Panc1 (cell line): ENCODE measurements around the gene FES. TPM values are rescaled to one million over a fixed set of nuclear protein-coding genes. Genes with fewer than 3 reads are reported as not detected.

Experiments
- ATAC-seq: fragments of 200-7000 bp; cut with Tn5 transposase; 2 replicates; pipeline ENCODE4 v1.9.1; 2020; ENCODE audit warnings: mild to moderate bottlenecking, moderate library complexity
- BruUV-seq: library from RNA; stranded (reverse); fragments of 400-500 nt; replicated peaks from 2 replicates; lab custom pipeline; 2021; lab: Mats Ljungman, UMichigan
- CTCF ChIA-PET: fragments of 300-600 bp; sonication (Branson Sonifier 250); formaldehyde crosslinking; loops from one replicate; lab custom pipeline; 2022; ENCODE audit warnings: antibody characterized with exemption; lab: Charles Lee
- POLR2A ChIA-PET: fragments of 300-600 bp; sonication (Branson Sonifier 250); formaldehyde crosslinking; loops from one replicate; lab custom pipeline; 2022; ENCODE audit warnings: antibody characterized with exemption; lab: Charles Lee
- DNase-seq: peaks from one replicate; pipeline ENCODE4 v3.0.0-alpha.2; 2010; ENCODE audit warnings: low read depth, low spot score
- H3K27ac ChIP-seq: 2 replicates; pipeline ENCODE4 v1.5.1; 2011; ENCODE audit warnings: mild to moderate bottlenecking, low read length, inconsistent platforms
- H3K27me3 ChIP-seq: fragments of 200-500 bp; sonication (Bioruptor generic); 2 replicates; pipeline ENCODE4 v1.6.0; 2014; ENCODE audit warnings: low read length, inconsistent platforms; ENCODE audit not compliant: control insufficient read depth, insufficient read depth
- H3K36me3 ChIP-seq: fragments of 200-500 bp; sonication (Bioruptor generic); 2 replicates; pipeline ENCODE4 v1.5.1; 2014; ENCODE audit warnings: inconsistent platforms, mild to moderate bottlenecking, low read length, moderate library complexity; ENCODE audit not compliant: control insufficient read depth, insufficient read depth
- H3K4me1 ChIP-seq: 2 replicates; pipeline ENCODE4 v1.5.1; 2011; ENCODE audit warnings: inconsistent platforms, mild to moderate bottlenecking, low read length, moderate library complexity; ENCODE audit not compliant: control insufficient read depth, insufficient read depth
- H3K4me3 ChIP-seq, 2 experiments: 2 replicates each; pipeline ENCODE4 v1.5.1; 2011 to 2012; ENCODE audit warnings: low read depth in 2 of 2, low read length in 2 of 2, mild to moderate bottlenecking in 2 of 2, inconsistent platforms in 1 of 2, moderate library complexity in 1 of 2
- H3K9me3 ChIP-seq: fragments of 200-500 bp; sonication (Bioruptor generic); 2 replicates; pipeline ENCODE4 v1.5.1; 2014; ENCODE audit warnings: low read depth, mild to moderate bottlenecking, inconsistent platforms, low read length, moderate library complexity; ENCODE audit not compliant: control insufficient read depth, insufficient read depth
- POLR2AphosphoS5 ChIP-seq: IDR thresholded peaks from 2 replicates; pipeline ENCODE4 v1.6.1; 2012; ENCODE audit warnings: mild to moderate bottlenecking, low read depth, low read length, moderate library complexity
- SIN3A ChIP-seq: IDR thresholded peaks from 2 replicates; pipeline ENCODE4 v1.6.1; 2012; ENCODE audit warnings: low read depth, mild to moderate bottlenecking, low read length, moderate library complexity, borderline replicate concordance; ENCODE audit not compliant: insufficient read depth
- TCF7L2 ChIP-seq: IDR thresholded peaks from 2 replicates; pipeline ENCODE4 v1.6.1; 2011; ENCODE audit warnings: mild to moderate bottlenecking, low read depth, low read length, inconsistent platforms
- in situ Hi-C: cut with HindIII; loops from 2 replicates; pipeline ENCODE4 v1.10.0; 2016; ENCODE audit warnings: low sequenced_read_pairs, low pct_unique_long_range_greater_than_20kb
- intact Hi-C: fragments of 100-400 bp; cut with micrococcal nuclease; formaldehyde crosslinking; loops from one replicate; pipeline ENCODE4 v1.10.0; 2022; ENCODE audit not compliant: unreplicated experiment
- total RNA-seq: library from RNA; stranded (reverse); gene quantifications from one replicate; pipeline ENCODE4 v1.2.1, GENCODE V29; 2021; ENCODE audit not compliant: unreplicated experiment
- TF ChIP-seq, protein P1 (sequence below), 2 experiments: IDR thresholded peaks; 2 replicates each; pipeline ENCODE4 v1.6.1; 2011 to 2012; ENCODE audit warnings: low read depth in 2 of 2, control low read depth in 1 of 2, low read length in 1 of 2, mild to moderate bottlenecking in 1 of 2, moderate library complexity in 1 of 2; ENCODE audit not compliant: insufficient read depth in 1 of 2
- TF ChIP-seq, protein P2 (sequence below): fragments of 450-650 bp; IDR thresholded peaks from 2 replicates; pipeline ENCODE4 v1.5.1; 2017; ENCODE audit warnings: mild to moderate bottlenecking

The FES gene
- total RNA-seq, 1 experiment from 2014 or later, result 0.64 TPM

DNA sequence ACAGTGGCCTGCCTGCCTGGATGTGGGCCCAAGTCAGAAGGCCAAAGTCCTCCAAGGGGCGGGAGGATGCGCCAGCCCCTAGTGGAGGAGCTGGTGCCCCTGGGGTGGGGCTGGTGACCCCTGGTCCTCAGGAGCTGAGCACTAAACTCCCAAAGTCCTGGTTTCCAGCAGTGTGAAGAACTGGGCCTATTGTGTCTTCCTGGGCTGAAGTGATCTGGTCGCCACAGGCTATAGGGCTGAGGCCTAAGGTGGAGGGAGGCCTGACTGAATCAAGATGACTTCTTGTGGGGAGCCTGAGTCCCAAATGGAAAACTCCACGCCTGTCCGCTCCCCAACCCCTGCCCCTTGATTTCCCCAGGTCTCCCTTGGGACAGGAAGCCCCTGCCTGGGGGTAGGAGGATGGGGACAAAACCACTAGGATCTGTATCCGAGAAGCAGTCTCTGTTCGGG, 753 bp upstream of the FES start:
- BruUV-seq, result no TSS peak
- POLR2A ChIA-PET, result no interaction called here
- Histone ChIP-seq H3K27me3 (no peaks in the 10 kb centered on the region), H3K4me1 (no peaks in the 10 kb centered on the region), H3K9me3 (no peaks in the 10 kb centered on the region), H3K27ac (no peak overlapping the region), H3K4me3 (no peak overlapping the region), H3K36me3 (peaks cover 2% of the 10 kb centered on the region; the same call in 1 of the 2 replicates)
- no peak for ATAC-seq
- intact Hi-C loops (no loop called here), in situ Hi-C loops (no loop called here)
- no peak for DNase-seq
- TF ChIP-seq TCF7L2, result no peak
- no peak for TF ChIP-seq SIN3A
- TF ChIP-seq, protein P1, sequence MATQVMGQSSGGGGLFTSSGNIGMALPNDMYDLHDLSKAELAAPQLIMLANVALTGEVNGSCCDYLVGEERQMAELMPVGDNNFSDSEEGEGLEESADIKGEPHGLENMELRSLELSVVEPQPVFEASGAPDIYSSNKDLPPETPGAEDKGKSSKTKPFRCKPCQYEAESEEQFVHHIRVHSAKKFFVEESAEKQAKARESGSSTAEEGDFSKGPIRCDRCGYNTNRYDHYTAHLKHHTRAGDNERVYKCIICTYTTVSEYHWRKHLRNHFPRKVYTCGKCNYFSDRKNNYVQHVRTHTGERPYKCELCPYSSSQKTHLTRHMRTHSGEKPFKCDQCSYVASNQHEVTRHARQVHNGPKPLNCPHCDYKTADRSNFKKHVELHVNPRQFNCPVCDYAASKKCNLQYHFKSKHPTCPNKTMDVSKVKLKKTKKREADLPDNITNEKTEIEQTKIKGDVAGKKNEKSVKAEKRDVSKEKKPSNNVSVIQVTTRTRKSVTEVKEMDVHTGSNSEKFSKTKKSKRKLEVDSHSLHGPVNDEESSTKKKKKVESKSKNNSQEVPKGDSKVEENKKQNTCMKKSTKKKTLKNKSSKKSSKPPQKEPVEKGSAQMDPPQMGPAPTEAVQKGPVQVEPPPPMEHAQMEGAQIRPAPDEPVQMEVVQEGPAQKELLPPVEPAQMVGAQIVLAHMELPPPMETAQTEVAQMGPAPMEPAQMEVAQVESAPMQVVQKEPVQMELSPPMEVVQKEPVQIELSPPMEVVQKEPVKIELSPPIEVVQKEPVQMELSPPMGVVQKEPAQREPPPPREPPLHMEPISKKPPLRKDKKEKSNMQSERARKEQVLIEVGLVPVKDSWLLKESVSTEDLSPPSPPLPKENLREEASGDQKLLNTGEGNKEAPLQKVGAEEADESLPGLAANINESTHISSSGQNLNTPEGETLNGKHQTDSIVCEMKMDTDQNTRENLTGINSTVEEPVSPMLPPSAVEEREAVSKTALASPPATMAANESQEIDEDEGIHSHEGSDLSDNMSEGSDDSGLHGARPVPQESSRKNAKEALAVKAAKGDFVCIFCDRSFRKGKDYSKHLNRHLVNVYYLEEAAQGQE (IDR thresholded peaks at IDR 0.05; ENCODE audit: insufficient read depth in 1 of 2, low read depth in 2 of 2, low read length in 1 of 2), result no peak
- TF ChIP-seq POLR2AphosphoS5, result no peak
- TF ChIP-seq, protein P2, sequence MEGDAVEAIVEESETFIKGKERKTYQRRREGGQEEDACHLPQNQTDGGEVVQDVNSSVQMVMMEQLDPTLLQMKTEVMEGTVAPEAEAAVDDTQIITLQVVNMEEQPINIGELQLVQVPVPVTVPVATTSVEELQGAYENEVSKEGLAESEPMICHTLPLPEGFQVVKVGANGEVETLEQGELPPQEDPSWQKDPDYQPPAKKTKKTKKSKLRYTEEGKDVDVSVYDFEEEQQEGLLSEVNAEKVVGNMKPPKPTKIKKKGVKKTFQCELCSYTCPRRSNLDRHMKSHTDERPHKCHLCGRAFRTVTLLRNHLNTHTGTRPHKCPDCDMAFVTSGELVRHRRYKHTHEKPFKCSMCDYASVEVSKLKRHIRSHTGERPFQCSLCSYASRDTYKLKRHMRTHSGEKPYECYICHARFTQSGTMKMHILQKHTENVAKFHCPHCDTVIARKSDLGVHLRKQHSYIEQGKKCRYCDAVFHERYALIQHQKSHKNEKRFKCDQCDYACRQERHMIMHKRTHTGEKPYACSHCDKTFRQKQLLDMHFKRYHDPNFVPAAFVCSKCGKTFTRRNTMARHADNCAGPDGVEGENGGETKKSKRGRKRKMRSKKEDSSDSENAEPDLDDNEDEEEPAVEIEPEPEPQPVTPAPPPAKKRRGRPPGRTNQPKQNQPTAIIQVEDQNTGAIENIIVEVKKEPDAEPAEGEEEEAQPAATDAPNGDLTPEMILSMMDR, result no peak
- CTCF ChIA-PET, result interaction anchor here (0.5 kb wide), 1 partner anchor 14 kb away, joined by 4 read pairs; no protein-coding TSS in a partner anchor

DNA sequence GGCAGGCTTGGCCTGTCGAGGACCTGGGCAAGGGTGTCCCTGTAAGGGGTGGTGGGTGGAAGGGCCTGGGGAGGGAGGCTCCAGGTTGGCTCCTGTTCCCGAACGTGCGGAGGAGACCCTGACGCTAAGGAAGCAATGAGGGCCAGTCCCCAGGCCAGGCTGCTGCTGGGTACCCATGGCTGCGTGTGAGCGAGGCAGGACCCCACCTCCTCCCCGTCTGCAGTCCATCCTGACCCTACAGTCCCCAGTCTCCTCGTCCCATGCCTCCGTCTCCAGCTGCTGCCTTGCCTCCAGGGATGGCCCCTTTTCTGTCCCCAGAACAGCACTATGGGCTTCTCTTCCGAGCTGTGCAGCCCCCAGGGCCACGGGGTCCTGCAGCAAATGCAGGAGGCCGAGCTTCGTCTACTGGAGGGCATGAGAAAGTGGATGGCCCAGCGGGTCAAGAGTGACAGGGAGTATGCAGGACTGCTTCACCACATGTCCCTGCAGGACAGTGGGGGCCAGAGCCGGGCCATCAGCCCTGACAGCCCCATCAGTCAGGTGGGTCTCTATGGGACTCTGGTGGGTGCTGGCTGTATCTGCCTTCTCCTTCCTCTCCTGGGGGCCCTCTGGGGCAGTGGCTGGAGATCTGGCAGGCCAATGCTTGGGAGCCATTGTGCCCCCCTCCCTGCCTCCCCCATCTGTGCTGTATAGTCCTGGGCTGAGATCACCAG, 571 bp downstream of the FES start:
- BruUV-seq, result no TSS peak
- Histone ChIP-seq H3K27ac (no peak overlapping the region), H3K9me3 (no peaks in the 10 kb centered on the region), H3K4me3 (no peak overlapping the region), H3K27me3 (no peaks in the 10 kb centered on the region), H3K36me3 (no peaks in the 10 kb centered on the region), H3K4me1 (no peaks in the 10 kb centered on the region)
- ChIA-PET CTCF (interaction anchor here (0.5 to 1.0 kb wide), 4 partner anchors 10 to 388 kb away, joined by 3 to 10 read pairs (median 3); no protein-coding TSS in a partner anchor), POLR2A (no interaction called here)
- TF ChIP-seq TCF7L2, result no peak
- intact Hi-C loops (no loop called here), in situ Hi-C loops (no loop called here)
- DNase-seq, result no peak
- peak; percentile 6; the same call in 1 of the 2 replicates for ATAC-seq
